8988T (cell line): ENCODE results near the gene ZNF534.
"Not testable (repeated sequence)": the region's sequence is repeated elsewhere in the genome, so short reads cannot be mapped to it uniquely, and the experiment has no call there.

ENCODE experiments used
- DNase-seq: peaks from one replicate; pipeline ENCODE4 v3.0.0; 2011

Gene ZNF534

DNA sequence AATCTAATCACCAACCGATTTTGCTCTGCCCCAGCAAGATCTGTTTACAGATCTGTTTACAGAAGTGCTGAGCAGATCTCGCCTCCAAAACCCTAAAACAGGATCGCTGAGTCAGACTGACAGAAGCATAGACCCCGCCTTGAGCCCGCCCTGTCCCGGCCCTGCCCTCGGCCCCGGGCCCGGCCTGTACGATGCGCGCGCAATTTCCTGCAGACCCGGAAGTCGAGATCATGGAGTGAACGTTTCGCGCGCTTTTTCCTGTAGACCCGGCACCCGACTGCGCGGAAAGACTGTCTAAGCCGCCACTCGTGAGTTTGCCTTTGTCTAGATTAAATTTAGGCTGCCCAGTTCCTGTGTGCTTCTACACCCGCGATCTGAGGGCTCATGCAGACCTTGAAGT lies at the start of gene ZNF534:
Gene ZNF534 (plus strand): TSS at position 212 of the 400 bp plus-strand sequence. CDS start 2,327 bp downstream, outside the sequence.
- no peak for DNase-seq

DNA sequence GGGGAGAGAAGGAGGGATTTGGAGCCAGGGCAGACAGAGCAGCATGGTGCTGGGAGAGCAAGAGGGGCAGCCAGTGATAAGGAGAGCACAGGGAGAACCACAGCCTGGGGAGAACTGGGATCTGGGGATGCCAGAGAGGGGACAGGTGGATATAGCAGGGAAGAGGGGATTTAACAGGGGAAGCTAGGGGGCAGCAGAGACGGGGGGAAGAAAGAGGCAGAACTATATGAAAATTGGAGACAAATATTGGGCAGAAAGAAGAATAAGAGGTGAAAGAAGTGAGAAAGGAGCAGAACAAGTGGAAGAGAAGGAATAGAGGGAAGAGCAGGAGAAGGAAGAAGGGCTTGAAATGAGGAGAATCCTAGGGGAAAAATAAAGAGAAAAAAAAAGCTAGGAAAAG lies 37.8 kb upstream of the ZNF534 start:
- no peak for DNase-seq

DNA sequence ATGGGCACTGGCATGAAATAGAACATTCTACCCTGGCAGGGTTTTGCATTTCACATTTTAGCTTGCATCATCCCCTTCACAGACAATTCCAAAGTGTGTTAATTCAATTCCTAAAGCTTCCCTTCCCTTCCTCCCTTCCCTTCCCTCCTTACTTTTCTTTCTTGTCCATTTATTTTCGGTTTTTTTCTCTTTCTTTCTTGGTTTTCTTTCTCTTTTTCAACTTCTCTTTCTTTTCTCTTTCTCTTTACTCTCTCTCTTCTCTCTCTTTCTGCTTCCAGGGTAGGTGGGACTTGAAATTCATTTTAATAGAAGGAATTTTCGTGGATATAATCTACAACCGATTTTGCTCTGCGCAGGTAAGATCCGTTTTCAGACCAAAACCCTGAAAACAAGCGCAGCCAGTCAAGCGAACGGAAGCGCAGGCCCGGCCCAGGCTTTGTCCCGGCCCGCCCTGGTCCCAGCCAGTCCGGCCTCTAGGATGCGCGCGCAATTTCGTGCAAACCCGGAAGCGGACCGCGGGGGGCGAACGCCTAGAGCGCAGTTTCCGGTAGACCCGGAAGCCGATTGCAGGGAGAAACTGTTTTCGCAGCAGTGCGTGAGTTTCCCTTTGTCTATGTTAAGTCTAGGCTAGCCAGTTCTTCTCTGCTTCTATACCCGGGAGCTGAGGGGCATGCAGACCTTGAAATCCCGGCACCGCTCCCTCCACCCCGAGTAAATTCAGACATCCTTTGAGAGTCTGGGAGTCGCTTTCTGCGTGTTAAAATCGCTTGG lies 31.5 kb upstream of the ZNF534 start, which contains the start of gene ZNF528:
Gene ZNF528 (plus strand): TSS at position 540 of the 771 bp plus-strand sequence. CDS start 4,165 bp downstream, outside the sequence.
- DNase-seq = peak; percentile 75

DNA sequence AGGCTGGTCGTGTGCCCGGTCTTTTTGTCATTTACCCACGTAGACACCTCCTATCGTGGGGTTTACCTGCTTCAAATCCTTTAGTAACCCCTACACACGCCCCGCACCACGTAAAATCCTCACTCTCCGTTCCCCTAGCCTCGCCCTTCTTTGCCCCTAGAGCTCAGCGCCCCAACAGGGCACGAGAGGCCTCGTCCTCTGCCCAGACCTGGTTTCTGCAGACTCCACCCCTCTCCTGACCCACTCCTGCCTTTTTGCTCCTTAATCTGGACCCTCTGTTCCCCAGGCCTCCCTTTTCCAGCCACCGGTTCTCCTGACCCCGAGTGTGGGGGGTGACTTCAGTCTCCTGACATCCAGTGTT lies 30.9 kb upstream of the ZNF534 start:
- no peak for DNase-seq

DNA sequence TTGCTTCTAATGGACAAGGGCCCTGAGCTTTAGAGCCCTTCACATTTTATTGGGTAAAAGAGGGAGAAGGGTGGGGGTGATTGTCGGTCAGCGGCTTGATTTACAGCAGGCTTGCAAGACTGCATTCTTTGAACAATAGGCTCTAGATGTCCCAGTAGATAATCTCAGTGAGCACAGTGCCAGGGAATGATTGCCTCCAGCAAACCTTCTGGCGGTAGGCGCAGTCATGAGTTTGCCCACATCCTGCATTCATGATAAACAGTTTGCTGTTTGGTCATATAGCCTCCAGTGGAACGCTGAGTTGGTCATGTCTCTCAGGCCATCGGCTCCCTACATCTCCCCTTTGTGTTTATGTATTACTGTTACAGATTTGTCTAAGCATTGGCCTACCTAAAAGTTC lies 18.7 kb upstream of the ZNF534 start:
- no peak for DNase-seq

DNA sequence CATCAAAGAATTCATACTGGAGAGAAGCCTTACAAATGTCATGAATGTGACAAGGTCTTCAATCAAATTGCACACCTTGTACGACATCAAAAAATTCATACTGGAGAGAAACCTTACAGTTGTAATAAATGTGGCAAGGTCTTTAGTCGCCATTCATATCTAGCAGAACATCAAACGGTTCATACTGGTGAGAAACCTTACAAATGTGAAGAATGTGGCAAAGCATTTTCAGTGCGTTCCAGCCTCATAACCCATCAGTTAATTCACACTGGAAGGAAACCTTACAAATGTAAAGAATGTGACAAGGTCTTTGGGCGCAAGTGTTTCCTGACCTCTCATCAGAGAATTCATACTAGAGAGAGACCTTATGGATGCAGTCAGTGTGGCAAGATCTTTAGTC lies 13.2 kb upstream of the ZNF534 start:
- DNase-seq = no peak

DNA sequence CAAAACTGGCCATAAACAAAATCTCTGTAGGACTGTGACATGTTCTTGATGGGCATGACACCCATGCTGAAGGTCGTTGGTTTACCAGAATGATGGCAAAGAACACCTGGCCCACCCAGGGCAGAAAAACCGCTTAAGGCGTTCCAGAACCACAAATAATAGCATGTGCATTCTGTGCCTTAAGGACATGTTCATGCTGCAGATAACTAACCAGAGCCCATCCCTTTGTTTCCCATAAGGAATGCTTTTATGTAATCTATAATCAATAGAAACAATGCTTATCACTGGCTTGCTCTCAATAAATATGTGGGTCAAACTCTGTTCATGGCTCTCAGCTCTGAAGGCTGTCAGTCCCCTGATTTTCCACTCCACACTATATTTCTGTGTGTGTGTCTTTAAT lies 13.2 kb downstream of the ZNF534 start:
- DNase-seq = no peak

DNA sequence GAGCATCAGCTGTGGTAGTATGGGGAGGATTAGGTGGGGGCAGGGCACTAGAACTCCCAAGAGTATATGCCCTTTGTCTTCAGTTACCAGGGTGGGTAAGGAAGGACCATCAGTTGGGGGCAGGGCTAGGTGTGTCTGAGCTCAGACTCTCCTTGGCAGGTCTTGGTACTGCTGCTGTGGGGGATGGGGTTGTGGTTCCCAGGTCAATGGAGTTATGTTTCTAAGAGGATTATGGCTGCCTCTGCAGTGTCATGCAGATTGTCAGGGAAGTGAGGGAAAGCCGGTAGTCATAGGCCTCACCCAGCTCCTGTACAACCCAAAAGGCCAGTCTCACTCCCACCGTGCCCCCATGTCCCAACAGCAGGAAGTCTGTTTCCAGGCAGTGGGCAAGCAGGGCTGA lies 15.6 kb downstream of the ZNF534 start:
- DNase-seq = no peak

DNA sequence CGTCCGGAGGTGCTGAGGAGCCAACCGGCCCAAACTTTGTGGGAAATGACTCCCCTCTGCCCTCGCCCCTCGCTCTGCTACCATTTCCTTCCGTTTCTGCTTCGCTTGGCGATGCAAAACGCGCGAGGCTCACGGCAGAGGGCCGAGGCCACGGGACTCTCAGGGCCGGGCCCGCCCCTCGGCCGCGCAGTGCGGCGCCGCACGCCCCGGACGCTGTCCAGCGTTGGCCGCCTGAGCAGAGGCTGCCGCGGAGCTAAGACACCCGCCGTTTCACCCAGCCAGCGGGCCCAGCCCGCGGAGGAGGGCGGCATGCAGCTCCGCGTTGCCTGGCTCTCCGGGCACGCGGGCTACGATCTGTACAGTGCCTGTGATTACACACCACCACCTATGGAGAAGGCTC lies 22.3 kb downstream of the ZNF534 start:
- DNase-seq = no peak

DNA sequence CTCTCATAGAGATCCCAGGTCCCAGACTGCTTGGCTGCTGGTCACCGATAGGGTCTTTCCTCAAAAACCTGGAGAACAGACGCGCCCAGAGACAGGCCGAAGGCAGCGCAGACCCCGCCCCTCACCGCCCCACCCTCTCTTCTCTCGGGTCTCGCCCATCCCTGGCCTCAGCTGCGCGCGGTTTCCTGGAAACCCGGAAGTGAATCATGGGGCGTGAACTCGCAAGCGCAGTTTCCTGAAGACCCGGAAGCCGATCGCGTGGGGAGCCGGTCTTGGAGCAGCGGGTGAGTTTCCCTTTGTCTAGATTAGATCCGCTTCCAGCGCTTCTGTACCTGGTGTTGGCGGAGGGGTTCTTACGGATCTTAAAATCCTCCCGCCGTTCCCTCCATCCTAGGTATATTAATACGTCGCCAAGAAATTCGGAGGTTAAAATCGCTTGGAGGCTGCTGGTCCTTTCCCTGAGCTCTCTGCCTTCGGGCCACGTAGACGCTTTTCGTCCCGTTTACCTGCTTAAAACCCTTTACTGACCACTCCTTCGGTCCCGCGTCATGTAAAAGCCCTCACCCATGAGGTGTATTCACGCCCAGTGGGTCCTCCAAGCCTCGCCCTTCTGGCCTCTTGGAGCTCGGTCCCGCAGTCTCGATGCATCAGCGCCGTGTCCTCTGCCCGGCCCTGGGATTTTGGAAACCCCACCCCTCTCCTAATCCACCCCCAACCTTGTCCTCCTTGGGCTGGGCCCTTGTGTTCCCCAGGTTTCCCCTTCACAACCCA lies 24.6 kb downstream of the ZNF534 start, which contains the start of gene ZNF578:
Gene ZNF578 (plus strand): TSS at position 230 of the 771 bp plus-strand sequence. CDS start 48,293 bp downstream, outside the sequence.
- DNase-seq = no peak

DNA sequence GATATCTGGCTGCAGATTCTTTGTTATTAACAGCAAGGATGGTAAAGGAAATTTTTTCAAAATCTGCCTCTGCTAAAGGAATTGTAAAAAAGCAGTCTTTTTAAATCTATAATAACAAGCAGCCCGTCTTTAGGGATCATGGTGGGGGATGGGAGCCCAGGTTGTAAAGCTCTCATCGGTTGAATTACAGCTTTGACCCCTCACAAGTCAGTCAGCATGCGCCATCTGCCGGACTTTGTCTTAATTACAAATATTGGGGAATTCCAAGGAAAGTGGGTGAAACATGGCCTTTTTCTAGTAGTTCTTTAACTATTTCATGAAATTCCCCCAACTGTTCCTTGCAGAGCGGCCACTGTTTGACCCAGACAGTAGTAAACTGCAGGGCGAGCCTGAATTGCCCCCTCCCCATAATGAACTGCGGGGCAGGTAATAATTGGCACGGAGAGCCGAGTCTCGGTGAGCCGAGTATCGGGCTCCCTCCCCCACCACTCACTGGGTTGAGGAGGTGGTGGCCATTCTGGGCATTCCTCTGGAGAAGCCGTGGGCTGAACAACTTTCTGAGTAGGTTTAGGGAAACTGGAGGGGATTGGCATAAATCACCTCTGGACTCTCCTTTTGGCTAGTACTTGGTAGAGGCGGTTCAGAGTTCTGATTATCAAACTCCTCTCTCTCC lies 36.0 kb downstream of the ZNF534 start:
- DNase-seq = no peak

DNA sequence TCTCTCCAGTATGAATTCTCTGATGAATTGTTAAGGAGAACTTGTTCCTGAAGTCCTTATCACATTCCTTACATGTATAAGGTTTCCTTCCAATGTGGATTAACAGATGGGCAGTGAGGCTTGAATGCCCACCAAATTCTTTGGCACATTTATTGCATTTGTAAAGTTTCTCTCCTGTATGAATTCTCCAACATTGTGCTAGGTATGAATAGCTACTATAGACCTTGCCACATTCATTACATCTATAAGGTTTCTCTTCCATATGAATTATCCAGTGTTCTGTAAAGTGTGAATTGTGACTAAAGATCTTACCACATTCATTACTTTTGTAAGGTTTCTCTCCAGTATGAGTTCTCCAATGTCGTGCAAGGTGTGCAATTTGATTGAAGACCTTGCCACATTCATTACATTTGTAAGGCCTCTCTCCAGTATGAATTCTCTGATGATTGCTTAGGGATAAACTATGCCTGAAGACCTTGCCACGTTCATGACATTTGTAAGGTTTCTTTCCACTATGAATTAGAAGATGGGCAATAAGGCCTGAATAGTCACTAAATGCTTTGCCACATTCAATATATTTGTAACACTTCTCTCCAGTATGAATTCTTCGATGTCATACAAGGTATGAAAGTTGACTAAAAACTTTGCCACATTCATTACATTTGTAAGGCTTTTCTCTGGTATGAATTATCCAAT lies 44.9 kb downstream of the ZNF534 start:
- no peak for DNase-seq

DNA sequence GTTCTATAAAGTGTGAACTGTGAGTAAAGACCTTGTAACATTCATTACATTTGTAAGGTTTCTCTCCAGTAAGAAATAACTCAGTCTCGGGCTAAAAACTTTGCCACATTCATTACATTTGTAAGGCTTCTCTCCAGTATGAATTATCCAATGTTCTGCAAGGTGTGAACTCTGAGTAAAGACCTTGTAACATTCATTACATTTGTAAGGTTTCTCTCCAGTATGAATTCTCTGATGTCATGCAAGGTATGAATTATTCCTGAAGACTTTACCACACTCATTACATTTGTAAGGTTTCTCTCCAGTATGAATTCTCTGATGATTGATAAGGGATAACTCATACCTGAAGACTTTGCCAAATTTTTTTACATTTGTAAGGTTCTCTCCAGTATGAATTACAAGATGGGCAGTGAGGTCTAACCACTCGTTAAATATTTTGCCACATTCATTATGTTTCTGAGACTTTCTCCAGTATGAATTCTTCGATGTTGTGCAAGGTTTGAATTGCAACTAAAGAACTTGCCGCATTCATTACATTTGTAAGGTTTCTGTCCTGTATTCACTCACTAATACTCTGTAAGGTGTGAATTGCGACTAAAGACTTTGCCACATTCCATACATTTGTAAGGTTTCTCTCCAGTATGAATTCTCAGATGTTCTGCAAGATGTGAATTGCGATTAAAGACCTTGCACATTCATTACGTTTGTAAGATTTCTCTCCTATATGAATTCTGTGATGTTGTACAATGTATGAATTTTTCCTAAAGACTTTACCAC lies 45.6 kb downstream of the ZNF534 start:
- DNase-seq = no peak

DNA sequence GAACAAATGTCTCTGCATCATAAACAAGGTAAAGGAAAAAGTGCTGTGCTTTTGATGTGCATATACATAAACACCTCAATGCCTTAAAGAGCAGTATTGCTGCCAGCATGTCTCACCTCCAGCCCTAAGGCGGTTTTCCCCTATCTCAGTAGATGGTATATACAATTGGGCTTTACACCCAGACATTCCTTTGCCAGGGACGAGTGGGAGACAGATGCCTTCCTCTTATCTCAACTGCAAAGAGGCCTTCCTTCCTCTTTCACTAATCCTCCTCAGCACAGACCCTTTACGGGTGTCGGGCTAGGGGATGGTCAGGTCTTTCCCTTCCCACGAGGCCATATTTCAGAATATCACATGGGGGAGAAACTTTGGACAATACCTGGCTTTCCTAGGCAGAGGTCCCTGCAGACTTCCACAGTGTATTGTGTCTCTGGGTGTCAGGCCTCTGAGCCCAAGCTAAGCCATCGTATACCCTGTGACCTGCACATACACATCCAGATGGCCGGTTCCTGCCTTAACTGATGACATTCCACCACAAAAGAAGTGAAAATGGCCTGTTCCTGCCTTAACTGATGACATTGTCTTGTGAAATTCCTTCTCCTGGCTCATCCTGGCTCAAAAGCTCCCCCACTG lies 55.3 kb downstream of the ZNF534 start:
- not testable (repeated sequence) for DNase-seq

DNA sequence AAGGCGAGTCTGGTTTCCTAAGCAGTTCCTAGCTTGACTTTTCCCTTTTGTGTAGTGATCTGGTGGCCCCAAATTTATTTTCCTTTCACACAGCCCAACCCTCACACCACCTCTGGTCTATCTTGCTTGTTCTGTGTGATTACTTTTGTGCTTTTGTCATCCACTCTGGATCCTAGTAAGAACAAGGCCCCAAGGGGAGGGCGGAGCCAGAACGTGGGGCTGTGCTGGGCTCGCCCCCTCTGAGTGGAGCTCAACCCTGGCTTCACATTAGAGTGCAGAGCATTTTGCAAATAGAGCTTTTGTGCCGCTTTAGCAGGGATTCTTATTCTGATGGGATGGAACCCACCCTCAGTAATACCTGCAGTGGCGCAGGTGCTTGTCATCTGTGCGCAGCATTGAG lies 56.1 kb downstream of the ZNF534 start:
- DNase-seq = not testable (repeated sequence)

DNA sequence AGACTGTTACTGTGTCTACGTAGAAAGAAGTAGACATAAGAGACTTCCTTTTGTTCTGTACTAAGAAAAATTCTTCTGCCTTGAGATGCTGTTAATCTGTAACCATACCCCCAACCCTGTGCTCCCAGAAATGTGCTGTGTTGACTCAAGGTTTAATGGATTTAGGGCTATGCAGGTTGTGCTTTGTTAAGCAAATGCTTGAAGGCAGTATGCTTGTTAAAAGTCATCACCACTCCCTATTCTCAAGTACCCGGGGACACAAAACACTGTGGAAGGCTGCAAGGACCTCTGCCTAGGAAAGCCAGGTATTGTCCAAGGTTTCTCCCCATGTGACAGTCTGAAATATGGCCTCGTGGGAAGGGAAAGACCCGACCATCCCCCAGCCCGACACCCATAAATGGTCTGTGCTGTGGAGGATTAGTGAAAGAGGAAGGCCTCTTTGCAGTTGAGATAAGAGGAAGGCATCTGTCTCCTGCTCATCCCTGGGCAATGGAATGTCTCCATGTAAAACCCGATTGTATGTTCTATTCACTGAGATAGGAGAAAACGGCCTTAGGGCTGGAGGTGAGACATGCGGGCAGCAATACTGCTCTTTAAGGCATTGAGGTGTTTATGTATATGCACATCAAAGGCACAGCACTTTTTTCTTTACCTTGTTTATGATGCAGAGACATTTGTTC lies 56.8 kb downstream of the ZNF534 start:
- DNase-seq = not testable (repeated sequence)

DNA sequence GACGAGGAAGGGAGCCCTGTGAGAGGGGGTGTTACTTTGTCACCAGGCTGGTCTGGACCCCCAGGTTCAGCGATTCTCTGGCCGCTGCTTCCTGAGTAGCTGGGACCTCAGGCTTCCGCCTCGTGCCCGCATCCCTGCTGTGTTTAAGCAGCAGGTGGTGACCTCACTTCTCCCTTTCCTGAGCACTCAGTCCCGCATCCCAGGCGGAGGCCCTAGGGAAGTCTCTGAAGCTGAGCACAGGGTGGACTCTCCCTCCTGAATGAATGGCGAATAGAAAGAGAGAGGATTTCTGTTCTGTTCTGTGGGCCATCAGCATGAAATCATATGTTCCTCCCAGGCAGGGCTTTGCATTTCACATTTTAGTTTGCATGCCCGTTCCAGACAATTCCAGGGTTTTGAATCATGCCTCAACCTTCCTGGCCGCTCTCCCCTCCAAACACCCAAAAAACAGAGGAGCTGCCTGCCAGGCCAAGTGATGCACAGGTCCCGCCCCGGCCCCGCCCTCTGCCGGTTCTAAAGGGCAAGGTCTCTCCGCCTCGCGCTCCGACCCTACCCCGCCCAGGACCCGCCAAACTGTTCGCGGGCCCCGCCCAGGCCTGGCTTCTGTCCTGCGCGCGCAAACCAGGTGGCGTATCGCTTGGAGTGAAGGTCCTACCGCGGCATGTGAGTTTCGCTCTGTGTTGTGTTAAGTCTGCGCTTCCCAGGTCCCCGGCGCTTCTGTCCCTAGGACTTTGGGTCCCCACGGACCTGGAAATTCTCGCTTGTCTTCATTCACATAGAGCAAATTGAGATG lies 63.4 kb downstream of the ZNF534 start:
- DNase-seq = no peak

DNA sequence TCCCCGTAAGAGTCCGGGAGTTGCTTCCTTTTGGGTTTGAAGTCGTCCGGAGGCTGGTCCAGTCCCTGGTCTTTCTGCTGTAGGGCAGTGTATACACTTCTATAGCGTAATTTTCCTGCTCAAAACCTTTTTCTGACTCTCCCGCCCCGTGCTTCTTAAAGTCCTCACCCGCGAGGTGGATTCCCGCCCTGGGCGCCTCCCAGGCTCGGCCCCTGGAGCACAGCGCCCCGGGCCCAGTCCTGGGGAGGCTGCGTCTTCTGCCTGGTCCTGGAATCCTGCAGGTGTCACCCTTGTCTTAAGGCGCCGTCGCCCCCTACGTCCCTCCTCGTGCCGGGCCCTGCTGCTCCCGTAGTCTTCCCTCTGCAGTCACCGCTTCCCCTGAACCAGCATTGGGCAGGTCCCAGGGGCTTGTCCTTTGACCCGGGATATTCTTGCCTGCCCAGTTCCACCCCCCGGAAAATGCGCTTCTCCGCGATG lies 64.1 kb downstream of the ZNF534 start:
- no peak for DNase-seq

DNA sequence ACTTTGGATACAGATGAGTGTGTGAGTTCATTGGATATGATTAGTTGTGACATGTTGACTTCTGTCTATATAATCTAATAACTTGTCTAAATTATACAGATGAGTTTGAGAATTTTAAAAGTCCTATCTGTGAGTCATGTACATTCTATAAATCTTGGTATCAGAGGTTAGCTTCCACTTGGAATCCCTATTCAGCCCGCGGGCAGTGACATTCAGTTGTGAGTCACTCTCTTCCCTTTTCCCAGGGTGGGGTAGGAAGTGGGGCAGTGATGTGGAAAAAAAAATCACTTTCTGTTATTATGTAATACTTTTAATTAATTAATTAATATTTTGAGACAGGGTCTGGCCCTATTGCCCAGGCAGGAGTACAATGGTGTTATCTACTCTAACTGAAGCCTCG lies 65.6 kb downstream of the ZNF534 start:
- DNase-seq = no peak

DNA sequence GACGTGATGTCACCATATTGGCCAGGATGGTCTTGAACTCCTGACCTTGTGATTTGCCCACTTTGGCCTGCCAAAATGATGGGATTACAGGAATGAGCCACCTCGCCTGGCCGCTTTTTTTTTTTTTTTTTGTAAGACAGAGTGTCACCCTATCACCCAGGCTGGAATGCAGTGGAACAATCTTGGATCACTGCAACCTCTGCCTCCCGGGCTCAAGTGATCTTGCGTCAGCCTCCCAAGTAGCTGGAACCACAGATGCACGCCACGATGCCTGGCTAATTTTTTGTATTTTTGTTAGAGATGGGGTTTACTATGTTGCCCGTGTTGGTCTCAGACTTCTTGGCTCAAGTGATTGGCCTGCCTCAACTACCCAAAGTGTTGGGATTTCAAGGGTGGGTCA lies 69.6 kb downstream of the ZNF534 start:
- no peak for DNase-seq
